IPS DF 19.7 (cell line): ENCODE measurements around the gene DBP.
"Not testable (repeated sequence)": the region's sequence is repeated elsewhere in the genome, so short reads cannot be mapped to it uniquely, and the experiment has no call there.

Experiments
- DNase-seq: peaks from one replicate; pipeline ENCODE4 v3.0.0-alpha.2; 2013; ENCODE audit warnings: low read depth, low spot score

The DBP gene

DNA sequence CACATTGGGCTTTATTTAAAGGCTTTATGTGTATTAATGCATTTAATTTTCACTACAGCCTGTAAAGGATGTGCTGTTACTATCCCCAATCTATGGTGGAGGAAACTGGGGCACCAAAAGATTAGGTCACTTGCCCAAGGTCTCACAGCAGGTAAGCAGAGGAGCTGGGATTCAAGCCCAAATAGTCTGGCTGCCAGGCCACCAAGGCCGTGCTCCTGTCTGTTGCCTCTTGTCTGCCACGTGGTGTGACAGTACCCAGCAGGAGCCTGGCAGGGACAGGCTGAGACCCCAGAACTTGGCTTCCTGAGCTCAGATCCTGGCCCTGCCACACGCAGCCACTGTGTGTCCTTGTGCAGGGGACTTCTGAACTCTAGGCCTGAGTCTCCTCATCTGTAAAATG lies 31.2 kb upstream of the DBP start:
- no peak for DNase-seq

DNA sequence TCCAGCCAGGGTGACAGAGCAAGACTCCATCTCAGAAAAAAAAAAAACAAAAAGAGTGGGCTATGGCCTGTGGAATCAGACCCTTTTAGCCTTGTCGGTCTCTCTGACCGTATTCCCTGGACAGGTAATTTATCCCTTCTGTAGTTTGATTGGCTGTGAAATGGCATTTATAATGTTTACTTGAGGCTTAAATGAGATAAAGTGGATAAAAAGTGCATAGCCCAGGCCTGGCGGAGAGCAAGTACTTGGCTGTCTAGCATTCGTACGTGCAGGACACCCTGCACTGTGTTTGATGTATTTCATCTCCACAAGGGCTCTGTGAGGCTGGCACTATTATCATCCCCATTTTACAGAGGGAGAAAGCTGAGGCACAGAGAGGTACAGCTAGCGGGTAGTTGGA lies 28.6 kb upstream of the DBP start:
- DNase-seq: no peak

DNA sequence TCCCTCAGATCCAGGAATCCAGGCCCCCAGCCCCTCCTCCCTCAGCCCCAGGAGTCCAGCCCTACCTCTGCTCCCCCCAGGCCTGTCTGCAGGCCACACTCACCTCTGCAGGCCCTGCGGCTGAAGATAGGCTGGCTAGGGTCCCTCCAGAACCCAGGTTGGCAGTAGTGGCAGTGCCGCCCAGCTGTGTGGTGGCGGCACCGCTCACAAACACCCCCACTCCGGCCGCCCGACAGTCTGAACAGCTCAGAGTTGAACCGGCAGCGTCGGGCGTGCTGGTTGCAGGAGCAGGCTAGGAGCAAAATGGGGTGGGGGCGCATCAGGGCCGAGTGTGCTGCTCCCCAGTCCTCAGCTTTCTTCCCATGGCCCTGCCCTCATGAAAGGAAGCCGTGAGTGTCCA lies 27.3 kb upstream of the DBP start:
- DNase-seq: no peak

DNA sequence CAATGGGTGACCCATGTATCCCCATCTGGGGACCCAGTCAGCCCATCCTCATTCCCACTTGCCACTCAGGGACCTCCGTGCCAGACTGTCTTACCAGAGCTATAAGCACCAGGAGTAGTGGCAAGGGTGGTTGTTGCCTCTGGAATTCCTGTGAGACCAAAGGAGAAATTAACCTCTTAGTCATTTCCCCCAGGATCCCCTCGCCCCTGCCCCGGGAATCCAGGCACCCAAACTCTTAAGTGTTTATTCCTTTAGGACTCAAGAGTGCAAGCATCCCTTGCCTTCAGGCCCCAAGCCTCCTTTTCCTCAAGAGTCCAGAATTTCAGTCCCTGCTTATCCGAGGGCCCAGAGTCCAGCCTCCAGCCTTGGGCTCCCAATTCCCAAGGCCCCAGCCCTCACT lies 26.5 kb upstream of the DBP start:
- no peak for DNase-seq

DNA sequence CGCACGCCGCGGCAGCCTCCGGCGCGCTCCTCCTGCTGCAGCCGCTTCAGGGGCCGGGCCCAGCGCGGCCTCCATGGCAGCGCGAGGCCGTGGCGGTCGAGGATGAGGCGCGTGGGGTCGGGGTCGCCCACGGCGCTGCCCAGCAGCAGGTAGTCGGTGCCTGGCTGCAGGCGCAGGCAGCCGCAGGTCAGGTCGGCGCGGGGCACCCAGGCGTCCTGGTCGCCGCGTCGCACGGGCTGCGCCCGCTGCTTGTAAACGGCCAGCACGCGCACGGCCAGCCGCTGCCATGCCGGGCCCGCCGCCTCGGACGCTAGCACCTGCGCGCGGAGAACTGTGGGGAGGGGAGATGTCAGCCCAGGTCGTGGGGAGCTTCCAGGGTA lies 24.5 kb upstream of the DBP start:
- DNase-seq: no peak

DNA sequence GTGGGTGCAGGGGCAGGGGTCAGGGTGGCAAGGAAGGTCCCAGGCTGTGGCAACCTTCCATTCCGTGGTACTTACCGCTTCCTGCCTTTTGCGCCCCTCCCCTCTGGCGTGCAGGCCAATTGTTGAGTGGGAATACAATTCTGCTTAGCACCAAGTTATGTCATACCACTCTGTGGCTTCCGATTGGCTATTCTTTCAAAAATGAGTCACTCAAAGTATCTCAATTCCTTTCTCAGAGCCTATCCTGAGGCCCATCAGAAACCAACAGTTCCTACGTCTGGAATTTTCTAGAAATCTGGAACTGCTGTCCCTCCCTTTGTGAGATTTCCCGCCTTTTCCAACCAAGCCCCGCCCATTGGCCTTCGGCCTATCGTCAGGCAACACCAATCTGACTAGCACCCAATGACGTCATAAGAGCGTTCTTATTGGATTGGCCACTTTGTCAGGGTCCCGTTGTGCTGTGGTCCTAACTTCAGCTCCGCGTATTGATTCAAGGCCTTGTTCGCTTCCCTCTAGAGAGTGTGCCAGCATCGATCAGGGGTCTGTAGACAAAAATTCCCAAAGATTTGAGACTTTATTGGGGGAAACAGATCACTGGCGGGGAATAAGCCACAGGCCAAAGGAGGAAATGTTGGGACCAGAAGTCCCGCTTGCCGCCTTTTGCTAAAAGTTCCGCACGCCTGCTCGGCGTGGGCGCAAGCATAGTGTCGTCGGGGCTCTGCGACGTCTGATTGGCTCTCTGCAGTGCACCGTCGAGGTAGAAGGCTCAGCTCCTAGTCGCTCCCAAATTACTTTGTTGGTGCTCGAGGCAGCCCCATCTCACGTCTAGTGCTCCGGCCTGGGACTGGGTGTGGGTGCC lies 23.9 kb upstream of the DBP start:
- DNase-seq: no peak

DNA sequence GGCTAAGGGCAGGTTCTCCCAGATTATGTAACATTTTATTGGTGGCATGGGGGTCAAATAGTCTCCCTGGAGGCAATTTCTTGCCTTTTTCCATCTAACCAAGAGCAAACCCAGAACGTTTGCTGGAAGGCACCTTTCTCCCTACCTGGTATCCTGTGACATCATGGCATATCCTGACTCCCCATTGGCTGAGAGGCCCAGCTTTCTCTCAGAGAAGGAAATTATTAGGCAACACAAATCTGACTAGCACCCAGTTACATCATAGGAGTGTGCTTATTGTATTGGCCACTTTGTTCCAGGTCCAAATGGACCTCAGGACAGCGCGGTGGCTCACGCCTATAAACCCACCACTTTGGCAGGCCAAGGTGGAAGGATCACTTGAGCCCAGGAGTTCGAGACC lies 22.6 kb upstream of the DBP start:
- no peak for DNase-seq

DNA sequence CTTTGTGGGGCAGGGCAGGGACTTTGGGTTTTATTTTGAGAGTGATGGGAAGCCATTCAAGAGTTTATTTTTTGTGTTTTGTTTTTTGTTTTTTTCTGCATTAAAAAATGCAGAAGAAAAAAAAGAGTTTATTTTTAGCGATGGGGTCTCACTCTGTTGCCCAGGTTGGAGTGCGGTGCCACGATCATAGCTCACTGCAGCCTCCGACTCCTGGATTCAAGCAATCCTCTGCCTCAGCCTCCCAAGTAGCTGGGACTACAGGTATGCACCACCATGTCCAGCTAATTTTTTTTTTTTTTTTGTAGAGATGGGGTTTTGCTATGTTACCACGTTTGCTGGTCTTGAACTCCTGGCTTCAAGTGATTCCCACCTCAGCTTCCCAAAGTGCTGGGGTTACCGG lies 21.3 kb upstream of the DBP start:
- DNase-seq: no peak

DNA sequence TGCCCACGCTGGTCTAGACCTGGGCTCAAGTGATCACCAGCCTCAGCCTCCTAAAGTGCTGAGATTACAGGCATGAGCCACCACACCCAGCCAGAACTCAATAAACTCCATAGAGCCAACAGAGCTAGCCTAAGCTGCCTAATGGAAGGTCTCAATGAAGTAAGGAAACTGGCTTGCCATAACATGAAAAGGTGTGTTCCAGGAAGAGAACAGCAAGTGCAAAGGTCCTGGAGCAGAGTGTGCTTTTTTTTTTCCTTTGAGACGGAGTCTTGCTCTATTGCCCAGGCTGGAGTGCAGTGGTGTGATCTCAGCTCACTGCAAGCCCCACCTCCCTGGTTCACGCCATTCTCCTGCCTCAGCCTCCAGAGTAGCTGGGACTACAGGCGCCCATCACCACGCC lies 20.6 kb upstream of the DBP start:
- not testable (repeated sequence) for DNase-seq

DNA sequence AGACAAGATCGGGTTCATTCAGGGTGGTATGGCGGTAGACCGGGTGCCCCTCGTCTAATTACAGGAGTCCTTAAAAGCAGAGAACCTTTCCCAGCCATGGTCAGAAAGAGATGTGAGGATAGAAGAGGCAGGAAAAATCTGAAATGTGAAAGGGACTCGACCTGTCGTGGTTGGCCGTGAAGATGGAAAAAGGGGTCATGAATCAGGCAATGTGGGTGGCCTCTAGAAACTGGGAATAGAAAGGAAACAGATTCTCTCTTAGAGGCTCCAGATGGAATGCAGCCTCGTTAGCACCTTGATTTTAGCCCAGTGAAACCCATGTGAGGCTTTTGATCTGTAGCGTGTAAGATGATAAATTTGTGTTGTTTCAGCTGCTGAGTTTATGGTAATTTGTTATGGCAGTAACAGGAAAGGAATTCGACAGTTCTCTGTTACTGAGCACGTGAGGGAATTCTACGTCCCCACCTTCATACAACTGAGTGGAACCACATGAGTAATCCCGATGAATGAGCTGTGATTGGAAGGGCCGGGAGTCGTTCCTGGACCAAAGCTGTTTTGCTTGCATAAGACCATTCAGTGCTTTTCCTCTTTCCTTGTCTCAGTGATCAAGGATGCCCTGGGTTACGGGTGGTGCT lies 19.8 kb upstream of the DBP start:
- no peak for DNase-seq

DNA sequence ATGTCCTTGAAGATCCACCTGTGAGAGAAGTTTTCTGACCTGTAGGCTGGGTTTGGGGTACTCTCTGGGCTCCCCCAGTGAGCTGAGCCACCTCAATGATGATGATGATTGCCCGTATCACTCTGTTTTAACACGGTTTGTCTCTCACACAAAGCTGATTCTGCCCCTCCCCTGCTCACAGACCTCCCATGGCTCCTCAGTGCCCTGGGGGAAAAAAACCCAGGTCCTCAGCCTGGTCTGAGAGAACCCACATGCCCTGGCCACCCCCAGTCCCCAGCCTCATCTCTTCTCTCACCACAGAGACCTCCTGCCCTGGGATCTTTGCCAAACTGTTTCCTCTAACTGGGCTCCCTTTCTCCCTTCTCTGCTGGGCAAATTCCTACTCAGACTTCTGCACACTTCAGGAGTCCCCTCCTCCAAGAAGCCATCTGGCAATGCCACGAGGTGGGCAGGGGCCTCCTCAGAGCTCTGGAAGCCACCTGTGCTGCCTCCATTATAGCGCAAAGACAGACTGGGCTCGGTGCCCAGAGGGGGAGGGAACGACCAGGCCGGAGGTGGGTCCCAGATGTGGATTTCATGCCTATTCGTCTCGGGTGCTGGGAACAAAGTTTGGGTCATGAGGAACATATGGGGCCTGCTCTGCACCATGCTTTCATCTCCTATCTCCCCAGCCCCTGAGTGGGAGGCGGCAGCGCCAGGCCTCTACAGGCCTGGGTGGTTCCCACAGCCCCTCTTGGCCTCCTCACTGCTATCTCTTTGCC lies 17.3 kb upstream of the DBP start:
- DNase-seq: no peak

DNA sequence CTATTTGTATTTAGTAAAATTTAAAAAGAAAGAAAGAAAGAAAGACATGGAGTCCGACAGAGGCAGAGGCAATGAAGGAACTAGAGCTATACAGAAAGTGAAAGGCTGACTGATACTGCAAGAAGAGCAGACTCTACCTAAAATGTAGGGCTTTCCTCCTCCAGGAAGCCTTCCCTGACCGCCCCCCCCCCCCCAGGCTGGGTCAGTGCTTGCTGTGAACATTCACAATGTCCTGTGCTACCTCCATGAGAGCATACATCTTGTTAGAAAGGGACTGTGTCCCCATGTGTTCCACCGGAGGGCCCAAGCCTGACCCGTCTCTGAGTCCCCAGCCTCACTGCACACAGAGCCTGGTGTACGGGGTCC lies 14.5 kb upstream of the DBP start:
- no peak for DNase-seq

DNA sequence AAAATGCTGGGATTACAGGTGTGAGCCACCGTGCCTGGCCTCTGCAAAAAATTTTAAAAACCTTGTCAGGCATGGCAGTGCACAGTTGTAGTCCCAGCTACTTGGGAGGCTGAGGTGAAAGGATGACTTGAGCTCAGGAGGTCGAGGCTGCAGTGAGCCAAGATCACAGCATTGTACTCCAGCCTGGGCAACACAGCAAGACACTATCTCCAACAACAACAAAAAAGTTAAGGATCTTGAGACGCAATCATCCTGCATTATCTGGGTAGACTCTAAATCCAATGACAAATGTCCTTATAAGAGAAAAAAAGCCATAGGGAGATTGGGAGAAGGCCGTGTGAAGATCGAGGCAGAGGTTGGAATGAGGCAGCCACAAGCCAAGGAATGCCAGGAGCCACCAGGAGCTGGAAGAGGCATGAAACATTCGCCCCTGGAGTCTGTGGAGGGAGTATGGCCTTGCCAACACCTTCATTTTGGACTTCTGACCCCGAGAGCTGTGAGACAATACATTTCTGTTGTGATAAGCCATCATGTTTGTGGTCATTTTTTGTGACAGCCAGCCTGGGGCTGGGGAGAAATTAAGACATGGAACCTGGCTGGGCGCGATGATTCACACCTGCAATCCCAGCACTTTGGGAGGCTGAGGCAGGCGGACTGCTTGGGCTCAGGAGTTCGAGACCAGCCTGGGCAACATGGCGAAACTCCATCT lies 13.9 kb upstream of the DBP start:
- DNase-seq: no peak

DNA sequence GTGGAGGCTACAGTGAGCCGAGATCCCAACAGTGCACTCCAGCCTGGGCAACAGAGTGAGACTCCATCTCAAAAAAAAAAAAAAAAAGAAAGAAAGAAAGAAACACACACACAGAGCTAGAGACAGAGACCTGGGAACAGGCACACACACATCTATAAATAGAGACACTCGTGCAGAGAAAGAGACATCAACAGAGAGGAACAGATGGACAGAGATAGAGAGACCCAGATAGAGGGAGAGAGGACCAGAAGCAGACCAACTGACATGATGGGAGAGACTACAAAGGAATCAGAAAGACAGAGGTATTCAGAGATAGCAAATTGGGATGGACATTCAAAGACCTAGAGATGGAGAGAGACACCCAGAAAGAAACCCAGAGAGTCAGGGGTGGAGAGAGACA lies 11.0 kb upstream of the DBP start:
- no peak for DNase-seq

DNA sequence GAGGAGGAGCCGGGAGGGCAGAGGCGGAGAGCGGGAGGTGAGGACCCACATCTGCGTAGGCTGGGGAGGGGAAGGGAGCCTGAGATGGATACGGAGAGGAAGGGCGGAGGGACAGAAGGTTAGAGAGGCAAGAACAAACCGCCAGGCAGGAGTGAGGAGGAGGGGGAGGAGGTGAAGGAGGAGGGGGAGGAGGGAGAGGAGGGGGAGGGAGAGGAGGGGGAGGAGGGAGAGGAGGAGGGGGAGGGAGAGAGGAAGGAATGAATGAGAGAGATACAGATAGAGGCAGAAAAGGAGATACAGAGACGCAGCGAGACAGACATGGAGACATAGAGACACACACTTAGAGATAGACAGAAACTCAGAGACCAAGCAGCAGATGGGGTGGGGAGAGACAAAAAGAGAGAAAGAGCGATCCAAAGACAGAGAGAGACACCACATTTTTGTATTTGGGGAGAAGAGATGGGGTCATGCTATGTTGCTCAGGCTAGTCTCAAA lies 9.6 kb upstream of the DBP start:
- DNase-seq: no peak

DNA sequence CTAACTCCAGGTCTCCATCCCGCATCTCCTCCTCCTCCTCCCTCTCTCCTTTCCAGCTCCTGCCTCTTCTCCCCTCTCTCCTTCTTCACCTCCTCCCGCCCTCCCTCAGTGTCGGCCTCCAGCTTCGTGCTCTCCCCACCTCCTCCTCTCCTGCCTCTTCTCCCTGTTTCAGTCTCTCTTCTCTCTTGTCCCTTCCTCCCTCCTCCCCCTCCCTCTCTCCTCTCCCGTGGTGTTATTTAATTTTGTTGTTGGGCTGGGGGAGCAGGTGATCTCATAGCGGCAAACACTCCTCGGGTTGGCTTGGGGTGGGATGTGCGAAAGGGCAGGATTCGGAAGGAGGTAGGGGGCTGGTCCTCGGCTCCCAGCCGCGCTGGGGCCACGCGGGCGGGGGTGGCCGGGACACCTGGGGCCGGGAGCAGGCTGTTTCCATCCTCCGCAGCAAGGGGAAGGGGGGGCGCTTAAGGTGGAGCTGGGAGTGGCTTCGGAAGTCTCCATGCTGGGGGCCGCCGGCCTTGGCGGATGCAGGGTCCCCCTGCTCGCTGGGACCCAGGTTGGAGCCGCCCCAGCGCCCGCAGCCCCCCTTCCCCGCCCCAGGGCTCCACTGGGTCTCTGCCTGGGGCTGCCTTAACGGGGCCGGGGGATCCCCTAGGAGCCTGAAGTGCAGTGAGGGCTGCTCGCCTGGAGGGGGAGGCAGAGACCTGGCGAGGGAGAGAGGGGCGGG lies 9.0 kb upstream of the DBP start, which contains the start of gene CA11:
TSS of gene CA11 (minus strand) at position 187 of the 721 bp plus-strand sequence. CDS start 555 bp downstream, outside the sequence.
- DNase-seq: no peak

DNA sequence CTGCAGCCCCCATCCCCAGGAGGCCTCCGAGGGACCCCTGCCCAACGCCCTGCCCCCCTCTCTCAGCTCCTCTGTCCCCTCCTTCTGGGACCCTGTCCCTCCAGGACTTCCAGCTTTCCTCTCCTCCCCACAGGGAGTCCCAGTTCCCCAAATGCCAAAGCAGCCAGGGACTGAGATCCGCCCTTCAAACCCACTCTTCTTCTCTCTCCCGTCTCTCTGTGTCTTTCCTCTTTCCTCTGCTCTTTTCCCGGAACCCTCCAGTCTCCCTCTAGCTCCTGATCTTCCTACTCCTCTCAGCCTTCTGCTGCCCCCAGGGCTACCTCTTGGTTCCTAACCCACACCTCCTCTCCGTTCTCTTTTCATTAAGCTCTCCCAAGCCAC lies 8.4 kb upstream of the DBP start:
- no peak for DNase-seq

DNA sequence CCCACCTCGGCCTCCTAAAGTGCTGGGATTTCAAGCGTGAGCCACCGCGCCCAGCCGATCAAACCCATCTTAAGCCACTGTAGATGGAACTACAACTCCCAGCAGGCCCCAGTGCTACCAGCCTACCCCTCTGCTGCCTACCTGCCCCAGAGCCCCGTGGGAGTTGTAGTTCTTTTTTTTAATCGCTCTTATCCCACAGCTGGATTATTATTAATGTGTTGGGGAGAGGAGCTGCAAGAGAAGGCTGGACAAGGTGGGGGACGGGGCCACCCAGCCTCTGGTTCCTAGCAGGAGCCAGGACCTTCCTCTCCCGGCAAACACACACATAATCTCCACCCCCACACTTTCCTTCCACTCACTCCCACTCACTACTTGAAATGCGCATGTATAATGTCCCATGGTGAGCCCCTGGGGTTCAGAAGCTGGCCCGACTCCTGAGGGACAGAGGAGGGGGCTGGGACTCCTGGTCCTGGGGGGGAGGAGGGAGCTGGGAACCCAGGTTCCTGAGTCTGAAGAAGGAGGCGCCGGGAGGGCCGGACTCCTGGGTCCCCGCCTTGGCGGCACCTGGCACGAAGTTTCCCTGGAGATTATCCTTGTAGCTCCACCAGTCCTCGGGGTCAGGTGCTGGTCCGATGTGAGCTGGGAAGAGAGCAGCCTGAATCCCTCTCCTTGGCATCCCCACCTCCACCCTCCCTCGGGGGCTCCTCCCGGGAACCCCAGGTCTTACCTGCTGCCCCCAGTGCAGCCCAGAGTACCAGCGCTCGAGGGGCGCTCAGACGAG lies 7.8 kb upstream of the DBP start:
- no peak for DNase-seq

DNA sequence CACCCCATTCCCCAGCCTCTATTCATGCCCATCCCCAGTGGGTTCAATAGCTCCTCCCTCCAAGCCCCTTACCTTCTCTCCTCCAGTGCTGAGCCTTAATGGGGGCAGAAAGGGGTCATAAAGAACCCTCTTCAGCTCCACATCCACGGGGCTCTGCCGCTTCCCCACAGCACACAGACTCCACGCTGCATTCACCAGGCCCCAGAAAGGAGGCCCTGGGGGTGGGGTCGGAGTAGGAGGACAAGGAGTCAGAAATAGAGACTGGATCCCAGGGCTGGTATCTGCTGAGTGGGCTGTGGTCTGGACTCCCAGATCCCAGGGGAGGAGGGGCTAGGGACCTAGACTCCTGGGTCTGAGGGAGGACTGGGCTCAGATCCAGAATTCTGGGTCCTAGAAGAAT lies 7.2 kb upstream of the DBP start:
- DNase-seq: no peak

DNA sequence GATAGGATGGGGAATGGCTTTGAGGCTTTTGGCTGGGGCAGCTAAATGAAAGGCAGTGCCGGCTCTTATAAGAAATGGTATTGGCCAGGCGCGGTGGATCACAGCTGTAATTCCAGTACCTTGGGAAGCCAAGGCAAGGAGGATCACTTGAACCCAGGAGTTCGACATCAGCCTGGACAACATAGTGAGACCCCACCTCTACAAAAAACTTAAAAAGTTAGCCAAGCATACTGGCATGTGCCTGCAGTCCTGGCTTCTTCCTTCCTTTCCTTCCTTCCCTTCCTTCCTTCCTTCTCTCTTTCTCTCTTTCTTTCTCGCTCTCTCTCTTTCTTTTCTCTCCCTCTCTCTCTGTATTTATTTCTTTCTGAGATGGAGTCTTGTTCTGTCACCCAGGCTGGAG lies 5.7 kb upstream of the DBP start:
- no peak for DNase-seq

DNA sequence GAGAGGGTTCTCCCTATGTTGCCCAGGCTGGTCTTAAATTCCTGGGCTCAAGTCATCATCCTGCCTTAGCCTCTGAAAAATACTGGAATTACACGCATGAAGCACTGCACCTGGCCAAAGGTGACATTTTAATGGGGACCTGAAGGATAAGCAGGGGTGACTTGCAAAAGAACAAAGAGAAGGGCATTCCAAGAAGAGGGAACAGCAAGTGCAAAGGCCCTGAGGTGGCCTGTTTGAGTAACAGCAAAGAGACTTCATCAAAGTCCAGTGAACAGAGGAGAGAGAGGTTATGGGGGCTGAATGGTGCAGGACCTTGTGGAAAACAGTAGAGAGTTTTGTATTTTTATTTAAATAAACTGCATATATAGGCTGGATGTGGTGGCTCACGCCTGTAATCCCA lies 4.7 kb upstream of the DBP start:
- no peak for DNase-seq
